Stimulated activated CD4-positive, alpha-beta T cell treated with anti-CD3 and anti-CD28 coated beads, Interleukin-1b, Interleukin-23, amount 100 ng/mL, for 24 hours (primary cell): Measurements from ENCODE around the gene PALD1.
"Not testable (repeated sequence)": the region's sequence is repeated elsewhere in the genome, so short reads cannot be mapped to it uniquely, and the experiment has no call there.

Experiments
- DNase-seq, 4 experiments: peaks; one replicate each; pipeline ENCODE4 v3.0.0-alpha.2; 2020; ENCODE audit warnings: low read depth in 4 of 4, low spot score in 1 of 4

The PALD1 gene

GRCh38 chr10:70481831-70482530 is 3.4 kb downstream of the PALD1 start:
- DNase-seq = no peak

- DNase-seq = no peak
These were observed 4.6 kb downstream of the PALD1 start for GRCh38 chr10:70482982-70483760.

- DNase-seq = not testable (repeated sequence)
These were observed 5.3 kb downstream of the PALD1 start for GRCh38 chr10:70483872-70484271.

GRCh38 chr10:70487824-70488223 is 9.3 kb downstream of the PALD1 start:
- DNase-seq = no peak

GRCh38 chr10:70490142-70490541 is 11.6 kb downstream of the PALD1 start:
- no peak for DNase-seq

GRCh38 chr10:70491614-70492013 is 13.0 kb downstream of the PALD1 start:
- no peak for DNase-seq

- DNase-seq = no peak
These were observed 14.5 kb downstream of the PALD1 start for GRCh38 chr10:70492786-70493659.

- DNase-seq = no peak
These were observed 15.2 kb downstream of the PALD1 start for GRCh38 chr10:70493660-70494234.

GRCh38 chr10:70494536-70494935 is 16.0 kb downstream of the PALD1 start:
- DNase-seq = peak in 1 of 4 experiments; percentile 36

- DNase-seq = no peak
These were observed 16.4 kb downstream of the PALD1 start for GRCh38 chr10:70494966-70495365.

- DNase-seq = no peak
These were observed 17.2 kb downstream of the PALD1 start for GRCh38 chr10:70495691-70496261.

- DNase-seq = no peak
These were observed 18.0 kb downstream of the PALD1 start for GRCh38 chr10:70496341-70497119.

GRCh38 chr10:70497120-70497545 is 18.6 kb downstream of the PALD1 start:
- no peak for DNase-seq

GRCh38 chr10:70498970-70499835 is 20.6 kb downstream of the PALD1 start:
- no peak for DNase-seq

- no peak for DNase-seq
These were observed 21.2 kb downstream of the PALD1 start for GRCh38 chr10:70499836-70500167.

GRCh38 chr10:70500368-70500767 is 21.8 kb downstream of the PALD1 start:
- no peak for DNase-seq

- no peak for DNase-seq
These were observed 22.3 kb downstream of the PALD1 start for GRCh38 chr10:70500812-70501301.

- no peak for DNase-seq
These were observed 23.8 kb downstream of the PALD1 start for GRCh38 chr10:70502406-70502805.

- DNase-seq = no peak
These were observed 25.2 kb downstream of the PALD1 start for GRCh38 chr10:70503776-70504175.
